HG03439 (cell line): ENCODE measurements around the gene CTNNB1.
"Not testable (repeated sequence)": the region's sequence is repeated elsewhere in the genome, so short reads cannot be mapped to it uniquely, and the experiment has no call there.

Experiments used
- ATAC-seq: cut with Tn5 transposase; IDR thresholded peaks from one replicate; pipeline ENCODE4 v1.9.1; 2021; ENCODE audit warnings: mild to moderate bottlenecking, moderate library complexity; ENCODE audit not compliant: unreplicated experiment

CTNNB1 gene

GRCh38 chr3:41248525-41248924 is 49.2 kb downstream of the CTNNB1 start:
- ATAC-seq, result no peak

- ATAC-seq, result no peak
Measured at GRCh38 chr3:41249318-41249717, 50.0 kb downstream of the CTNNB1 start.

- ATAC-seq, result no peak
Measured at GRCh38 chr3:41250825-41251224, 51.5 kb downstream of the CTNNB1 start.

- ATAC-seq, result no peak
Measured at GRCh38 chr3:41251593-41251992, 52.3 kb downstream of the CTNNB1 start.

GRCh38 chr3:41258239-41258800 is 59.0 kb downstream of the CTNNB1 start:
- no peak for ATAC-seq

GRCh38 chr3:41259449-41260062 is 60.3 kb downstream of the CTNNB1 start:
- no peak for ATAC-seq

GRCh38 chr3:41260063-41260450 is 60.8 kb downstream of the CTNNB1 start:
- ATAC-seq, result no peak

- no peak for ATAC-seq
Measured at GRCh38 chr3:41265011-41265545, 65.8 kb downstream of the CTNNB1 start.

- ATAC-seq, result no peak
Measured at GRCh38 chr3:41265823-41266273, 66.5 kb downstream of the CTNNB1 start.

- no peak for ATAC-seq
Measured at GRCh38 chr3:41267975-41268640, 68.8 kb downstream of the CTNNB1 start.

- no peak for ATAC-seq
Measured at GRCh38 chr3:41272667-41273066, 73.4 kb downstream of the CTNNB1 start.

- no peak for ATAC-seq
Measured at GRCh38 chr3:41274944-41275668, 75.8 kb downstream of the CTNNB1 start.

GRCh38 chr3:41276191-41276590 is 76.9 kb downstream of the CTNNB1 start:
- ATAC-seq, result no peak

GRCh38 chr3:41277790-41278465 is 78.6 kb downstream of the CTNNB1 start:
- no peak for ATAC-seq

GRCh38 chr3:41284934-41285333 is 85.6 kb downstream of the CTNNB1 start:
- ATAC-seq, result not testable (repeated sequence)

- ATAC-seq, result no peak
Measured at GRCh38 chr3:41286305-41286704, 87.0 kb downstream of the CTNNB1 start.

- ATAC-seq, result no peak
Measured at GRCh38 chr3:41288785-41289184, 89.5 kb downstream of the CTNNB1 start.
